ENCODE data around the gene RHBDF1. TPM values are rescaled to one million over a fixed set of nuclear protein-coding genes. Genes with fewer than 3 reads are reported as not detected.
A peak's percentile ranks its signal among the peaks of the same experiment; 100 is the strongest.

RHBDF1 gene
- total RNA-seq, 1 experiment from 2014 or later: 60.8 TPM

DNA sequence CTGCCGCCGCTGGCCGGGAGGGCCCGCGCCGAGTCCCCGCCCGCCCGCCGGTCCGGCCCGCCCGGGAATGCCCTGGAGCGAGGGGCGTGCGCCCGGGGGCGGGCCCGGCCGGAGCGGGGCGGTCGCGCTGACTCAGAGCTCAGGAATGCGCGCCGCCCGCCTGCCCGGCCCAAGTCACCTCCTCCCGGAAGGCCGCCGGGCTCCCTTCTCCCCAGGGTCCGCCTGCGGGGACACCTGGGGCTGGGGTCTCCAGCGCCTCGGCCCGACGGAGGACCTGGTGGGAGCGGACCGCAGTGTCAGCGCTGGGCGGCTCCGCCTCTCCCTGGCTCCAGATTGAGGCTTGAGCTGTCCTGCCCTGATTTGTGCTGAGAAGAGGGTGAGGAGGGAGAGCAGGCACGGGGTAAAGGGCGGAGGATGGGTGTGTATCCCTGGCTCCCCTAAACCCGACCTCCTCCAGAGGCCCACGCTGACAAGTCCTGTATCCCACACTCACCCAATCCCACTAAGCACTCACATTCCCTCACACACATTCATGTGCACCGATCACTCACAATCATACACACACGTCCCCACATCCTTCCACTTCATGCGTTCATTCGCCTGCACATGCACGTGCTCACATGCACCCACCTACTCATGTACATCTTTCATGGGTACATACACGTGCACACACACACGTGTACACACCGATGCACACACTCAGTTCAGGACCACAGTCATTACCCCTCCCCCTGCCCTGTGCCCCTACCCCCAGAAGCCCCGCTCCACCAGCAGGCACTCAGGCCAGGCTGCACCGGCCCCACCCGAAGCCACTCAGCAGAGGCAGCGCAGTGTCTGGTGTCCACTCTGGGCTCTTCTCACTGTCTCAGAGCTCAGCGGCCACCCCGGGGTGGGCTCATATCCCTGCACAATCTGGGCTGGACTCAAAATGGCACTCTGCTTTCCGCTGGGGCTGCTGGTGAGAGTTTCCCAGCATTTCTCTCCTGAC lies at the start of gene RHBDF1 (continued):
- TF ChIP-seq, protein P1, sequence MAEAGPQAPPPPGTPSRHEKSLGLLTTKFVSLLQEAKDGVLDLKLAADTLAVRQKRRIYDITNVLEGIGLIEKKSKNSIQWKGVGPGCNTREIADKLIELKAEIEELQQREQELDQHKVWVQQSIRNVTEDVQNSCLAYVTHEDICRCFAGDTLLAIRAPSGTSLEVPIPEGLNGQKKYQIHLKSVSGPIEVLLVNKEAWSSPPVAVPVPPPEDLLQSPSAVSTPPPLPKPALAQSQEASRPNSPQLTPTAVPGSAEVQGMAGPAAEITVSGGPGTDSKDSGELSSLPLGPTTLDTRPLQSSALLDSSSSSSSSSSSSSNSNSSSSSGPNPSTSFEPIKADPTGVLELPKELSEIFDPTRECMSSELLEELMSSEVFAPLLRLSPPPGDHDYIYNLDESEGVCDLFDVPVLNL (CRISPR knock-in tag; IDR thresholded peaks at IDR 0.05; ENCODE audit: borderline replicate concordance, low read depth): no peak
- TF ChIP-seq JUN (CRISPR knock-in tag; IDR thresholded peaks at IDR 0.05) (peak; percentile 82; the same call in 1 of the 2 replicates), CTCF (IDR thresholded peaks at IDR 0.05) (no peak), NFATC4 (CRISPR knock-in tag; IDR thresholded peaks at IDR 0.05) (no peak), GABPB1 (CRISPR knock-in tag; IDR thresholded peaks at IDR 0.05) (no peak), PREB (CRISPR knock-in tag; IDR thresholded peaks at IDR 0.05; ENCODE audit: borderline replicate concordance) (no peak), CDX4 (CRISPR knock-in tag; IDR thresholded peaks at IDR 0.05; ENCODE audit: borderline replicate concordance) (no peak), FOXK1 (CRISPR knock-in tag; IDR thresholded peaks at IDR 0.05) (no peak), SP1 (CRISPR knock-in tag; conservative IDR thresholded peaks at IDR 0.05) (peak; percentile 52; the same call in 1 of the 2 replicates), SOX15 (CRISPR knock-in tag; IDR thresholded peaks at IDR 0.05) (no peak), TP53 (CRISPR knock-in tag; IDR thresholded peaks at IDR 0.05) (no peak), ZNF317 (CRISPR knock-in tag; IDR thresholded peaks at IDR 0.05; ENCODE audit: borderline replicate concordance, low read depth) (no peak), ELF4 (CRISPR knock-in tag; IDR thresholded peaks at IDR 0.05; ENCODE audit: low read depth) (no peak), SMAD3 (CRISPR knock-in tag; IDR thresholded peaks at IDR 0.05; ENCODE audit: borderline replicate concordance) (no peak), ZNF416 (CRISPR knock-in tag; IDR thresholded peaks at IDR 0.05) (0 out of 2 replicates have a peak, but pooled peaks have one; percentile 3), NR3C1 (CRISPR knock-in tag; conservative IDR thresholded peaks at IDR 0.05; ENCODE audit: low read depth) (no peak), NFYB (CRISPR knock-in tag; conservative IDR thresholded peaks at IDR 0.05; ENCODE audit: low read depth) (no peak), ARID4B (CRISPR knock-in tag; IDR thresholded peaks at IDR 0.05; ENCODE audit: borderline replicate concordance) (0 out of 2 replicates have a peak, but pooled peaks have one; percentile 16), SMAD4 (CRISPR knock-in tag; IDR thresholded peaks at IDR 0.05) (no peak), ATF1 (CRISPR knock-in tag; IDR thresholded peaks at IDR 0.05) (no peak)
- TF ChIP-seq, protein P2, sequence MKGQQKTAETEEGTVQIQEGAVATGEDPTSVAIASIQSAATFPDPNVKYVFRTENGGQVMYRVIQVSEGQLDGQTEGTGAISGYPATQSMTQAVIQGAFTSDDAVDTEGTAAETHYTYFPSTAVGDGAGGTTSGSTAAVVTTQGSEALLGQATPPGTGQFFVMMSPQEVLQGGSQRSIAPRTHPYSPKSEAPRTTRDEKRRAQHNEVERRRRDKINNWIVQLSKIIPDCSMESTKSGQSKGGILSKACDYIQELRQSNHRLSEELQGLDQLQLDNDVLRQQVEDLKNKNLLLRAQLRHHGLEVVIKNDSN (CRISPR knock-in tag; IDR thresholded peaks at IDR 0.05): no peak
- TF ChIP-seq, protein P3, sequence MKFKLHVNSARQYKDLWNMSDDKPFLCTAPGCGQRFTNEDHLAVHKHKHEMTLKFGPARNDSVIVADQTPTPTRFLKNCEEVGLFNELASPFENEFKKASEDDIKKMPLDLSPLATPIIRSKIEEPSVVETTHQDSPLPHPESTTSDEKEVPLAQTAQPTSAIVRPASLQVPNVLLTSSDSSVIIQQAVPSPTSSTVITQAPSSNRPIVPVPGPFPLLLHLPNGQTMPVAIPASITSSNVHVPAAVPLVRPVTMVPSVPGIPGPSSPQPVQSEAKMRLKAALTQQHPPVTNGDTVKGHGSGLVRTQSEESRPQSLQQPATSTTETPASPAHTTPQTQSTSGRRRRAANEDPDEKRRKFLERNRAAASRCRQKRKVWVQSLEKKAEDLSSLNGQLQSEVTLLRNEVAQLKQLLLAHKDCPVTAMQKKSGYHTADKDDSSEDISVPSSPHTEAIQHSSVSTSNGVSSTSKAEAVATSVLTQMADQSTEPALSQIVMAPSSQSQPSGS (CRISPR knock-in tag; IDR thresholded peaks at IDR 0.05; ENCODE audit: borderline replicate concordance, low read depth): no peak
- TF ChIP-seq, protein P4, sequence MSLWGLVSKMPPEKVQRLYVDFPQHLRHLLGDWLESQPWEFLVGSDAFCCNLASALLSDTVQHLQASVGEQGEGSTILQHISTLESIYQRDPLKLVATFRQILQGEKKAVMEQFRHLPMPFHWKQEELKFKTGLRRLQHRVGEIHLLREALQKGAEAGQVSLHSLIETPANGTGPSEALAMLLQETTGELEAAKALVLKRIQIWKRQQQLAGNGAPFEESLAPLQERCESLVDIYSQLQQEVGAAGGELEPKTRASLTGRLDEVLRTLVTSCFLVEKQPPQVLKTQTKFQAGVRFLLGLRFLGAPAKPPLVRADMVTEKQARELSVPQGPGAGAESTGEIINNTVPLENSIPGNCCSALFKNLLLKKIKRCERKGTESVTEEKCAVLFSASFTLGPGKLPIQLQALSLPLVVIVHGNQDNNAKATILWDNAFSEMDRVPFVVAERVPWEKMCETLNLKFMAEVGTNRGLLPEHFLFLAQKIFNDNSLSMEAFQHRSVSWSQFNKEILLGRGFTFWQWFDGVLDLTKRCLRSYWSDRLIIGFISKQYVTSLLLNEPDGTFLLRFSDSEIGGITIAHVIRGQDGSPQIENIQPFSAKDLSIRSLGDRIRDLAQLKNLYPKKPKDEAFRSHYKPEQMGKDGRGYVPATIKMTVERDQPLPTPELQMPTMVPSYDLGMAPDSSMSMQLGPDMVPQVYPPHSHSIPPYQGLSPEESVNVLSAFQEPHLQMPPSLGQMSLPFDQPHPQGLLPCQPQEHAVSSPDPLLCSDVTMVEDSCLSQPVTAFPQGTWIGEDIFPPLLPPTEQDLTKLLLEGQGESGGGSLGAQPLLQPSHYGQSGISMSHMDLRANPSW (CRISPR knock-in tag; conservative IDR thresholded peaks at IDR 0.05; ENCODE audit: low read depth): no peak

Measured in WTC11 (cell line).